Transverse colon (tissue), 4 donors: Measurements from ENCODE around the gene ZNF407. TPM values are rescaled to one million over a fixed set of nuclear protein-coding genes. Genes with fewer than 3 reads are reported as not detected.

Source experiments
- DNase-seq: peaks from one replicate; pipeline ENCODE4 v3.0.0-alpha.2; 2019
- H3K27ac ChIP-seq, 4 donors: fragments of 200-600 bp; sonication (generic); 2 replicates each; pipeline ENCODE4 v1.5.1; 2016 to 2018; ENCODE audit warnings: inconsistent platforms in 4 of 4
- H3K27me3 ChIP-seq: fragments of 200-600 bp; sonication (generic); 2 replicates; pipeline ENCODE4 v1.5.1; 2017; ENCODE audit warnings: inconsistent platforms
- H3K36me3 ChIP-seq, 4 donors: fragments of 200-600 bp; sonication (generic); 2 replicates each; pipeline ENCODE4 v1.5.1; 2017 to 2019; ENCODE audit warnings: inconsistent platforms in 4 of 4
- H3K4me1 ChIP-seq, 4 donors: fragments of 200-600 bp; sonication (generic); 2 replicates each; pipeline ENCODE4 v1.5.1; 2017 to 2020; ENCODE audit warnings: inconsistent platforms in 4 of 4
- H3K4me3 ChIP-seq, 4 donors: fragments of 200-600 bp; sonication (generic); 1 replicate in 1 of 4; 2 replicates in 3 of 4; pipeline versions ENCODE4 v1.5.1 to v1.6.1; 2017 to 2019; ENCODE audit warnings: inconsistent platforms in 4 of 4
- H3K9me3 ChIP-seq, 2 donors: fragments of 200-600 bp; sonication (generic); 2 replicates each; pipeline ENCODE4 v1.5.1; 2017 to 2019; ENCODE audit warnings: inconsistent platforms in 2 of 2
- EP300 ChIP-seq: sonication (generic); formaldehyde crosslinking; IDR thresholded peaks from one replicate; pipeline ENCODE4 v1.6.1; 2017; ENCODE audit warnings: antibody characterized with exemption, low read depth
- POLR2A ChIP-seq: fragments of 450-650 bp; IDR thresholded peaks from one replicate; pipeline ENCODE4 v1.6.1; 2016; ENCODE audit warnings: antibody characterized with exemption, mild to moderate bottlenecking, moderate library complexity
- POLR2AphosphoS5 ChIP-seq, 3 donors: sonication (generic); formaldehyde crosslinking; IDR thresholded peaks; one replicate each; pipeline ENCODE4 v1.6.1; 2016; ENCODE audit warnings: antibody characterized with exemption in 3 of 3
- WGBS, 2 donors: methylation state at CpG; one replicate each; pipeline ENCODE4 v1.1.5; 2018; ENCODE audit warnings: low coverage in 1 of 2; 5-methylcytosine and 5-hydroxymethylcytosine counted together
- in situ Hi-C, 4 donors: fragments of 200-750 bp; cut with MboI; loops; one replicate each; pipeline versions ENCODE4 v1.15.0 to v1.15.1; 2017; ENCODE audit warnings: low sequenced_read_pairs in 3 of 4, low pct_ligation_motif_present in 1 of 4, low pct_unique_long_range_greater_than_20kb in 1 of 4
- intact Hi-C: fragments of 100-400 bp; cut with DNase I; formaldehyde crosslinking; loops from one replicate; pipeline ENCODE4 v1.15.1; 2023; ENCODE audit warnings: low total_unique reads
- total RNA-seq, 4 donors: library from RNA; depleted of rRNA; stranded (reverse); fragments of >200 nt; gene quantifications; one replicate each; pipeline ENCODE4 v1.1.0, GENCODE V29; 2016
- TF ChIP-seq, protein P1 (sequence below), 5 experiments: fragments of 200-600 bp in 3 of 5; fragments of 450-650 bp in 2 of 5; sonication (generic) in 3 of 5; IDR thresholded peaks; 1 replicate in 2 of 5; 2 replicates in 3 of 5; pipeline ENCODE4 v1.5.1; 2016 to 2017; ENCODE audit warnings: antibody characterized with exemption in 5 of 5, inconsistent platforms in 3 of 5, mild to moderate bottlenecking in 2 of 5, moderate library complexity in 1 of 5

The ZNF407 gene
- total RNA-seq, 4 donors from 2014 or later: 13.5 to 24.1 (median 20.1) TPM

DNA sequence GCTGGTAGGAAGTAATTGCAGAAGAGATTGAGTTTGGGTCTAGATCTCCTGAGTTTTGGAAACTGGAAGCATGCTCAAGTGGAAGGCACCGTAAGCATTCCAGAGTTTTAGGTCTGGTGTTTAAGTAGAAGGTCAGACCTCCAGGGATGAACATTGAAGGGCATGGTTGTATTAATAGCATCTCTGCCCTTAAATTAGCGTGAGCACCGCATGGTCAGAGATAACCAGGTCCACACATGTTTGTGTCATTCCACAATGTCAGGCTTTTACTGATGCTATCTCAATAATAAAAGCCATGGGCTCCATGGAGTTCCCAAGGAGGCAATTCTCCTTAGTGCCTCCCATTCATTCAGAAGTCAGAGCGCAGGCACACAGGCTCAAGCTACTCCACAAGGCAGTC, 28.3 kb upstream of the ZNF407 start:
- whole genome bisulfite sequencing, 2 donors: 89 to 90% methylated on average over 3 to 4 of the region's 4 CpGs
- Histone ChIP-seq H3K9me3 (no peaks in the 10 kb centered on the region), H3K36me3 (no peaks in the 10 kb centered on the region), H3K4me1 (peaks cover 0 to 7% (median 0%) of the 10 kb centered on the region in 4 donors), H3K27ac (no peak overlapping the region), H3K4me3 (no peak overlapping the region), H3K27me3 (no peaks in the 10 kb centered on the region)
- intact Hi-C loops: no loop called here
- TF ChIP-seq POLR2A: no peak
- TF ChIP-seq EP300: no peak
- TF ChIP-seq, protein P1, sequence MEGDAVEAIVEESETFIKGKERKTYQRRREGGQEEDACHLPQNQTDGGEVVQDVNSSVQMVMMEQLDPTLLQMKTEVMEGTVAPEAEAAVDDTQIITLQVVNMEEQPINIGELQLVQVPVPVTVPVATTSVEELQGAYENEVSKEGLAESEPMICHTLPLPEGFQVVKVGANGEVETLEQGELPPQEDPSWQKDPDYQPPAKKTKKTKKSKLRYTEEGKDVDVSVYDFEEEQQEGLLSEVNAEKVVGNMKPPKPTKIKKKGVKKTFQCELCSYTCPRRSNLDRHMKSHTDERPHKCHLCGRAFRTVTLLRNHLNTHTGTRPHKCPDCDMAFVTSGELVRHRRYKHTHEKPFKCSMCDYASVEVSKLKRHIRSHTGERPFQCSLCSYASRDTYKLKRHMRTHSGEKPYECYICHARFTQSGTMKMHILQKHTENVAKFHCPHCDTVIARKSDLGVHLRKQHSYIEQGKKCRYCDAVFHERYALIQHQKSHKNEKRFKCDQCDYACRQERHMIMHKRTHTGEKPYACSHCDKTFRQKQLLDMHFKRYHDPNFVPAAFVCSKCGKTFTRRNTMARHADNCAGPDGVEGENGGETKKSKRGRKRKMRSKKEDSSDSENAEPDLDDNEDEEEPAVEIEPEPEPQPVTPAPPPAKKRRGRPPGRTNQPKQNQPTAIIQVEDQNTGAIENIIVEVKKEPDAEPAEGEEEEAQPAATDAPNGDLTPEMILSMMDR (IDR thresholded peaks at IDR 0.05): no peak
- no peak for TF ChIP-seq POLR2AphosphoS5 (IDR thresholded peaks at IDR 0.05)
- no peak for DNase-seq
- in situ Hi-C loops: loop anchor here in 3 of 4 donors (25.0 kb wide), 3 partner anchors 107 to 382 kb away; partner anchors contain the start of gene DIPK1C (in 1 of the 3)

DNA sequence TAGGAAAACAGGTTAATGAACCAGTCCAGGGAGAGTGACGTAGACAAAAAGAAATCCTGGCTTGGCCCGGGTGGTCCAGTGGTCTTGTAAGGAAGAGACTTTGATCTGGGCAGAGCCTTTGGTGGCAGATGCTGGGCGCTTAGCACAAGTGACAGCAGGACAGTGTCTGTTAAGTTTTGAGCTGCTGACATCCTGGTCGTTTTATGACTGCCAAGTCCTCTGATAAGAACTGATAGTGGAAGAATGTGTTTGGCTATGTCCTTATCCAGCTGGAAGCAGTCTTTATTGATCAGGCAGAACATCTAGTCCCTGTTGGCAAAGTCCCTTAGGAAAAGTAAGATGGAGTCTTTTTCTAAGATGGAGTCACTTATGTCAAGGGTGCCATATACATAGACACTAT, 27.4 kb upstream of the ZNF407 start:
- no peaks in the 10 kb centered on the region for H3K9me3 ChIP-seq
- no peak overlapping the region for H3K27ac ChIP-seq
- no peak for DNase-seq
- H3K4me3 ChIP-seq: no peak overlapping the region
- WGBS, 2 donors: 47 to 67% methylated on average over 1 to 4 of the region's 4 CpGs
- no peaks in the 10 kb centered on the region for H3K4me1 ChIP-seq
- TF ChIP-seq POLR2A (no peak), POLR2AphosphoS5 (IDR thresholded peaks at IDR 0.05) (no peak), EP300 (no peak)
- TF ChIP-seq, protein P1 (IDR thresholded peaks at IDR 0.05): no peak
- intact Hi-C loops: no loop called here
- no peaks in the 10 kb centered on the region for H3K36me3 ChIP-seq
- in situ Hi-C loops: loop anchor here in 3 of 4 donors (25.0 kb wide), 3 partner anchors 108 to 383 kb away; partner anchors contain the start of gene DIPK1C (in 1 of the 3)
- no peaks in the 10 kb centered on the region for H3K27me3 ChIP-seq

DNA sequence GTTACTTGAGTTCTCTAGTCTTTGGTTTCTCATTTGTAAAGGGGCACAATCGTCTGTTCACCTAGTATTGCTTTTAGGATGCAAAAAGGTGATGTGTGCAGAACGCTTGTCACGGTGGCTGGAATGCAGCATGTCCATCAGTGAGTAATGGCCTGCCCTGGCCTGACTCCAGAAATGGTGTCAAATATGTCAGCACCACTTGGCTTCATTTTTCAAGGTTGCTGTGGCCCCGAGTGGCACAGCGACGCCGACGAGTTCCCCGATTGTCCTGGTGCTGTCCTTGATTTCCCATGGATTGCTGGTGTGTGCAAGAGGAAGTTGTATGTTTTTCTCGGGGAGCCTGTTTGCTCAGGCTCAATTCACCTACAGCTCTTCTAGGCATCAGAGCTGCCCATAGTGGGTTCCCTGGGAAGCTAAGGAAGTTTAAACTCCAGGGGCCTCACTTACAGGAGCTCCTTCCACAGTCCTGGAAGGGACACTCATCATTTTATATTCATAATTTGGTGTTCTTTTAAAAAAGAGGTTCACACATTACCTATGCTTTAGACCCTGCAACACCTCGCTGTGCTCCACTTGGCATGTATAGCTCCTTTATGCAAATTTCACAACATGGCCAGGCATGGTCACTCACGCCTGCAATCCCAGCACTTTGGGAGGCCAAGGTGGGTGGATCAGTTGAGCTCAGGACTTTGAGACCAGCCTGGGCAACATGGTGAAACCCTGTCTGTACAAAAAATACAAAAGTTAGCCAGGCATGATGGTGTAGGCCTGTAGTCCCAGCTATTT, 25.6 kb upstream of the ZNF407 start:
- Histone ChIP-seq H3K4me3 (no peak overlapping the region), H3K27ac (no peak overlapping the region), H3K36me3 (no peaks in the 10 kb centered on the region), H3K27me3 (no peaks in the 10 kb centered on the region), H3K4me1 (no peaks in the 10 kb centered on the region), H3K9me3 (no peaks in the 10 kb centered on the region)
- in situ Hi-C loops (loop anchor here in 3 of 4 donors (25.0 kb wide), 3 partner anchors 110 to 385 kb away; partner anchors contain the start of gene DIPK1C (in 1 of the 3)), intact Hi-C loops (no loop called here)
- no peak for DNase-seq
- 86% methylated on average over 12 of the region's 12 CpGs; no CpG with 5 or more reads in 1 of the 2 donors for WGBS, 2 donors
- TF ChIP-seq EP300 (no peak), POLR2A (no peak), POLR2AphosphoS5 (IDR thresholded peaks at IDR 0.05) (no peak)
- TF ChIP-seq, protein P1 (IDR thresholded peaks at IDR 0.05): no peak

DNA sequence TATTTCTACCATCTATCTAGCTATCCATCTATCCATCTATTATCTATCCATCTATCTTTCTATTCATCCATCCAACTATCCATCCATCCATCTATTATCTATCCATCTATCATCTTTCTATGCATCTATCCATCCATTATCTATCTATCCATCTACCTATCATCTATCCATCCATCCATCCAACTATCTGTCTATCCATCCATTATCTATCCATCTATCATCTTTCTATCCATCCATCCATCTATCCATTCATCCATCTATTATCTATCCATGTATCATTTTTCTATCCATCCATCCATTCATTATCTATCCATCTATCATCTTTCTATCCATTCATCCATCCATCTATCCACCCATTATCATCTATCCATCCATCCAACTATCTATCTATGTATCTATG, 24.6 kb upstream of the ZNF407 start:
- Histone ChIP-seq H3K4me3 (no peak overlapping the region), H3K27ac (no peak overlapping the region), H3K4me1 (no peaks in the 10 kb centered on the region), H3K27me3 (no peaks in the 10 kb centered on the region), H3K36me3 (no peaks in the 10 kb centered on the region), H3K9me3 (no peaks in the 10 kb centered on the region)
- intact Hi-C loops (no loop called here), in situ Hi-C loops (loop anchor here in 3 of 4 donors (25.0 kb wide), 3 partner anchors 111 to 386 kb away; partner anchors contain the start of gene DIPK1C (in 1 of the 3))
- DNase-seq: no peak
- no peak for TF ChIP-seq POLR2AphosphoS5 (IDR thresholded peaks at IDR 0.05)
- TF ChIP-seq, protein P1 (IDR thresholded peaks at IDR 0.05): no peak
- no peak for TF ChIP-seq POLR2A
- TF ChIP-seq EP300: no peak
